WTC11 (cell line): Measurements from ENCODE around the gene TNFRSF1B. TPM values are rescaled to one million over a fixed set of nuclear protein-coding genes. Genes with fewer than 3 reads are reported as not detected.

ENCODE experiments used
- ATAC-seq: fragments of 200-7000 bp; cut with Tn5 transposase; 2 replicates; pipeline ENCODE4 v1.10.0; 2021; ENCODE audit warnings: mild to moderate bottlenecking, moderate library complexity
- CTCF ChIA-PET: fragments of 300-600 bp; sonication (Branson Sonifier 250); formaldehyde crosslinking; loops from one replicate; lab custom pipeline; 2021; ENCODE audit warnings: antibody characterized with exemption; lab: Charles Lee
- POLR2A ChIA-PET: fragments of 350-600 bp; sonication (Branson Sonifier 250); formaldehyde crosslinking; loops from one replicate; lab custom pipeline; 2021; ENCODE audit warnings: antibody characterized with exemption; lab: Charles Lee
- DNase-seq: peaks from one replicate; pipeline ENCODE4 v3.0.0; 2021; ENCODE audit warnings: low spot score
- H3K27ac Mint-ChIP-seq: 2 replicates; pipeline ENCODE4 v1.8.0; 2021; ENCODE audit warnings: mixed read lengths
- H3K27me3 Mint-ChIP-seq: 2 replicates; pipeline ENCODE4 v1.8.0; 2021; ENCODE audit warnings: low read depth, mild to moderate bottlenecking, moderate library complexity, mixed read lengths
- H3K36me3 Mint-ChIP-seq: 2 replicates; pipeline ENCODE4 v1.8.0; 2021; ENCODE audit warnings: mixed read lengths
- H3K4me1 Mint-ChIP-seq: 2 replicates; pipeline ENCODE4 v1.8.0; 2022; ENCODE audit warnings: mixed read lengths
- H3K4me3 Mint-ChIP-seq: 2 replicates; pipeline ENCODE4 v1.8.0; 2021; ENCODE audit warnings: mild to moderate bottlenecking, moderate library complexity, mixed read lengths
- H3K9me3 Mint-ChIP-seq: 2 replicates; pipeline ENCODE4 v1.8.0; 2021; ENCODE audit warnings: mixed read lengths
- ARID4B ChIP-seq: sonication (generic); formaldehyde crosslinking; IDR thresholded peaks from 2 replicates; pipeline ENCODE4 v1.8.0; 2023; ENCODE audit warnings: missing genetic modification reagents, mild to moderate bottlenecking, borderline replicate concordance
- ATF1 ChIP-seq: sonication (generic); formaldehyde crosslinking; IDR thresholded peaks from 2 replicates; pipeline ENCODE4 v1.8.1; 2023; ENCODE audit warnings: mild to moderate bottlenecking, moderate library complexity, missing genetic modification reagents
- CREB1 ChIP-seq: sonication (generic); formaldehyde crosslinking; IDR thresholded peaks from 2 replicates; pipeline ENCODE4 v1.8.0; 2023; ENCODE audit warnings: mild to moderate bottlenecking, missing genetic modification reagents
- CREM ChIP-seq: sonication (generic); formaldehyde crosslinking; IDR thresholded peaks from 2 replicates; pipeline ENCODE4 v1.8.1; 2022; ENCODE audit warnings: mild to moderate bottlenecking, missing genetic modification reagents, moderate library complexity
- ESRRA ChIP-seq: sonication (generic); formaldehyde crosslinking; IDR thresholded peaks from 2 replicates; pipeline ENCODE4 v1.8.1; 2022; ENCODE audit warnings: mild to moderate bottlenecking, missing genetic modification reagents, borderline replicate concordance
- FOXP1 ChIP-seq: sonication (generic); formaldehyde crosslinking; IDR thresholded peaks from 2 replicates; pipeline ENCODE4 v1.8.0; 2022; ENCODE audit warnings: missing genetic modification reagents, mild to moderate bottlenecking, moderate library complexity, borderline replicate concordance
- HMGXB4 ChIP-seq: sonication (generic); formaldehyde crosslinking; IDR thresholded peaks from 2 replicates; pipeline ENCODE4 v1.8.1; 2023; ENCODE audit warnings: mild to moderate bottlenecking, moderate library complexity, missing genetic modification reagents
- MAX ChIP-seq: sonication (generic); formaldehyde crosslinking; IDR thresholded peaks from 2 replicates; pipeline ENCODE4 v1.8.0; 2022; ENCODE audit warnings: mild to moderate bottlenecking, missing genetic modification reagents
- MXD4 ChIP-seq: fragments of 250-450 bp; sonication (Bioruptor Pico); IDR thresholded peaks from 2 replicates; pipeline ENCODE4 v1.8.0; 2021; ENCODE audit warnings: mild to moderate bottlenecking, moderate library complexity, borderline replicate concordance
- PREB ChIP-seq: sonication (generic); formaldehyde crosslinking; IDR thresholded peaks from 2 replicates; pipeline ENCODE4 v1.8.1; 2022; ENCODE audit warnings: mild to moderate bottlenecking, missing genetic modification reagents, moderate library complexity, borderline replicate concordance
- RORB ChIP-seq: fragments of 250-450 bp; sonication (Bioruptor Pico); IDR thresholded peaks from 2 replicates; pipeline ENCODE4 v1.9.0; 2021; ENCODE audit warnings: mild to moderate bottlenecking
- TEAD1 ChIP-seq: sonication (generic); formaldehyde crosslinking; IDR thresholded peaks from 2 replicates; pipeline ENCODE4 v1.8.0; 2022; ENCODE audit warnings: mild to moderate bottlenecking, missing genetic modification reagents
- ZNF281 ChIP-seq: sonication (generic); formaldehyde crosslinking; IDR thresholded peaks from 2 replicates; pipeline ENCODE4 v1.8.0; 2023; ENCODE audit warnings: mild to moderate bottlenecking, missing genetic modification reagents
- ZNF423 ChIP-seq: fragments of 250-450 bp; sonication (Bioruptor Pico); IDR thresholded peaks from 2 replicates; pipeline ENCODE4 v2.1.2; 2022; ENCODE audit warnings: mild to moderate bottlenecking, moderate library complexity
- ZNF532 ChIP-seq: fragments of 250-450 bp; sonication (Bioruptor Pico); IDR thresholded peaks from 2 replicates; pipeline ENCODE4 v1.9.0; 2021; ENCODE audit warnings: mild to moderate bottlenecking, borderline replicate concordance
- ZNF671 ChIP-seq: fragments of 250-450 bp; sonication (Bioruptor Pico); IDR thresholded peaks from 2 replicates; pipeline ENCODE4 v1.8.0; 2021; ENCODE audit warnings: mild to moderate bottlenecking
- total RNA-seq: library from RNA; stranded (reverse); gene quantifications from 3 replicates; pipeline ENCODE4 v1.2.3, GENCODE V29; 2021
- TF ChIP-seq, protein P1 (sequence below): sonication (generic); formaldehyde crosslinking; conservative IDR thresholded peaks from 2 replicates; pipeline ENCODE4 v1.8.1; 2022; ENCODE audit warnings: mild to moderate bottlenecking, missing genetic modification reagents

Gene TNFRSF1B
- total RNA-seq, 1 experiment from 2014 or later, result 2.7 TPM

GRCh38 chr1:12174924-12175810, 8.4 kb downstream of the TNFRSF1B start:
- ChIA-PET CTCF (interaction anchor here (1.1 to 2.0 kb wide), 4 partner anchors 9 to 51 kb away, joined by 3 to 8 read pairs (median 6); no protein-coding TSS in a partner anchor), POLR2A (no interaction called here)
- ATAC-seq, result no peak
- DNase-seq, result no peak
- Mint-ChIP-seq H3K27ac (no peak overlapping the region; the same call in 1 of the 2 replicates), H3K4me3 (no peak overlapping the region), H3K27me3 (peaks cover 2% of the 10 kb centered on the region), H3K9me3 (no peaks in the 10 kb centered on the region), H3K36me3 (no peaks in the 10 kb centered on the region), H3K4me1 (peaks cover 25% of the 10 kb centered on the region)
- TF ChIP-seq ZNF423 (CRISPR knock-in tag), result no peak
- no peak for TF ChIP-seq RORB (CRISPR knock-in tag)
- TF ChIP-seq ATF1, result no peak
- no peak for TF ChIP-seq CREB1 (CRISPR knock-in tag)
- TF ChIP-seq MAX (CRISPR knock-in tag), result no peak
- TF ChIP-seq ARID4B, result no peak
- no peak for TF ChIP-seq FOXP1 (CRISPR knock-in tag)
- no peak for TF ChIP-seq ZNF671
- TF ChIP-seq ZNF281 (CRISPR knock-in tag), result no peak
- TF ChIP-seq, protein P1, sequence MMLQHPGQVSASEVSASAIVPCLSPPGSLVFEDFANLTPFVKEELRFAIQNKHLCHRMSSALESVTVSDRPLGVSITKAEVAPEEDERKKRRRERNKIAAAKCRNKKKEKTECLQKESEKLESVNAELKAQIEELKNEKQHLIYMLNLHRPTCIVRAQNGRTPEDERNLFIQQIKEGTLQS, result no peak
- no peak for TF ChIP-seq TEAD1 (CRISPR knock-in tag)
- no peak for TF ChIP-seq HMGXB4 (CRISPR knock-in tag)

DNA sequence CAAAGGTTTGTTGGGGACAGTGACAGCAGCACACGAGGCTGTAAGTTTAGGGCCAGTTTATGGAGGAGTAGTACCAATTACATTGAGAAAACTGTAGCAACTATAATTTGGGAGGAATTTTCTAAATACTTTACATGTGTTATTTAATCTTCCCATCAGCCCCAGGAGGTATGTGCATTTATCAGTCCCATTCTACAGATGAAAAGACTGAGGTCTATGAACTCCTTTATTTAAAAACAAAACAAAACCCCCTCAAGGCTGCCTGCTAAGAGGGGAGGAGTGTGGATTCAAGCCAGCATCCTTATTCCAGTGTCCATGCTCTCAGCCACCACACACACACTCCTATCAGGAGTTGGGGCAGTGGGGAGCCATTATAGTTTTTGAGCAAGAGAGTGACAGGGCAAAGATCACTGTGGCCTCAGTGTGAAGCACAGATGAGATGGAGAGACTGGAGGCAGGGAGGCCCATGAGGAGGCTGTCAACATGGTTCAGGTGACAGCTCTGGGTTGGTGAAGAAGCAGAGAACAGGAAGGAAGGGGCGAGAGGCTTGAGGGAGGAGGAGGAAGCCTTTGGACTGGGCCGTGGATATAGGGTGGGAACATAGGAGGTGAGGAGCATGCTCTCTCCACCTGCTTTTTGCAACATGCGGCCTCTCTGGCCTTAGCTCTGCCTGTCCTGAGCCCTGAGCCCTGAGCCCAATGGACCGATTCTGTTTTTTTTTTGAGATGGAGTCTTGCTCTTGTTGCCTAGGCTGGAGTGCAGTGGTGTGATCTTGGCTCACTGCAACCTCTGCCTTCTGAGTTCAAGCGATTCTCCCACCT, 9.7 kb downstream of the TNFRSF1B start:
- no peaks in the 10 kb centered on the region for H3K36me3 Mint-ChIP-seq
- DNase-seq, result no peak
- H3K9me3 Mint-ChIP-seq, result no peaks in the 10 kb centered on the region
- H3K27me3 Mint-ChIP-seq, result no peaks in the 10 kb centered on the region; the same call in 1 of the 2 replicates
- no peak overlapping the region for H3K27ac Mint-ChIP-seq
- ATAC-seq, result no peak
- ChIA-PET POLR2A (interaction anchor here (1.5 kb wide), 1 partner anchor 8 kb away, joined by 4 read pairs; no protein-coding TSS in a partner anchor), CTCF (interaction anchor here (0.9 to 2.3 kb wide), 9 partner anchors 8 to 127 kb away, joined by 3 to 16 read pairs (median 6); no protein-coding TSS in a partner anchor)
- peaks cover 25% of the 10 kb centered on the region for H3K4me1 Mint-ChIP-seq
- no peak overlapping the region for H3K4me3 Mint-ChIP-seq
- TF ChIP-seq CREM (CRISPR knock-in tag) (no peak), PREB (CRISPR knock-in tag) (no peak), ESRRA (no peak), MXD4 (CRISPR knock-in tag) (no peak), ZNF532 (CRISPR knock-in tag) (no peak)
